A673 (cell line): ENCODE results near the gene GPR137C.

Experiments
- CTCF ChIP-seq: fragments of 300-800, 200-600 bp; sonication (generic); conservative IDR thresholded peaks from 2 replicates; pipeline ENCODE4 v1.5.1; 2017; ENCODE audit warnings: low read depth, mild to moderate bottlenecking, antibody characterized with exemption, low read length, moderate library complexity, mixed read lengths
- EZH2 ChIP-seq: fragments of 200-600 bp; sonication (generic); IDR thresholded peaks from 2 replicates; pipeline ENCODE4 v1.6.1; 2017; ENCODE audit warnings: borderline replicate concordance, low read depth, mild to moderate bottlenecking, mixed read lengths, antibody characterized with exemption, low read length; ENCODE audit not compliant: poor library complexity, severe bottlenecking

DNA sequence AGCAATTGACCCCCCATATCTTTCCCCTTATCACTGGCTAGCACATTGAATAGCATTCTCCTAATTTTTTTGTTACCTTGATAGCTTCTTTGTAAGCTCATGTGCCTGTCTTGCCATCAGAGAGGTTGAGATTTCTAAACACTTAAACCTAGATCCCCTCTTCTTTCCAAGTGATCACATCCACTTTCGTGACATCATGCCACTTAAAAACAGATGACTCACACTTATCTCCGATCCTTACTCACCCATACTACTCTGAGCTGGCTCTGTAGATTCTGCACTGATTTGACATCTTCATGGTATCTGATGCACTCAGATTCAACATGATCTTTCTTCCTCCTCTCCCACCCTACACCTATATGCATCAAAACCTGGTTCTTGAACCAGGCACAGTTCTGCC, 10.5 kb downstream of the GPR137C start:
- TF ChIP-seq CTCF: no peak
- TF ChIP-seq EZH2: no peak
